Sigmoid colon (tissue), 7 donors: ENCODE measurements around the gene COL23A1. TPM values are rescaled to one million over a fixed set of nuclear protein-coding genes. Genes with fewer than 3 reads are reported as not detected.

Experiments used
- DNase-seq: peaks from one replicate; pipeline ENCODE4 v3.0.0-alpha.2; 2019
- H3K27ac ChIP-seq, 4 donors: fragments of 200-600 bp; sonication (generic); one replicate each; pipeline ENCODE4 v1.5.1; 2016 to 2019; ENCODE audit warnings: mild to moderate bottlenecking in 1 of 4
- H3K27me3 ChIP-seq, 3 donors: fragments of 200-600 bp; sonication (generic); one replicate each; pipeline ENCODE4 v1.5.1; 2019; ENCODE audit warnings: mild to moderate bottlenecking in 1 of 3
- H3K36me3 ChIP-seq, 4 donors: fragments of 200-600 bp; sonication (generic); one replicate each; pipeline ENCODE4 v1.5.1; 2016 to 2019
- H3K4me1 ChIP-seq, 4 donors: fragments of 200-600 bp; sonication (generic); one replicate each; pipeline ENCODE4 v1.5.1; 2017 to 2019
- H3K4me3 ChIP-seq, 4 donors: fragments of 200-600 bp; sonication (generic); one replicate each; pipeline ENCODE4 v1.5.1; 2017 to 2019; ENCODE audit warnings: mild to moderate bottlenecking in 2 of 4, moderate library complexity in 1 of 4
- H3K9me3 ChIP-seq, 4 donors: fragments of 200-600 bp in 3 of 4; sonication (generic) in 3 of 4; one replicate each; pipeline versions ENCODE4 v1.5.1 to v1.6.1; 2013 to 2019
- EP300 ChIP-seq, 4 donors: sonication (generic); formaldehyde crosslinking; IDR thresholded peaks; one replicate each; pipeline ENCODE4 v1.6.1; 2017; ENCODE audit warnings: antibody characterized with exemption in 4 of 4
- POLR2A ChIP-seq, 2 donors: fragments of 450-650 bp; IDR thresholded peaks; one replicate each; pipeline ENCODE4 v1.6.1; 2016; ENCODE audit warnings: antibody characterized with exemption in 2 of 2, mild to moderate bottlenecking in 2 of 2, moderate library complexity in 2 of 2
- POLR2AphosphoS5 ChIP-seq, 4 donors: sonication (generic); formaldehyde crosslinking; IDR thresholded peaks; one replicate each; pipeline ENCODE4 v1.6.1; 2017; ENCODE audit warnings: antibody characterized with exemption in 4 of 4
- WGBS, 2 donors: extraction: QIAGEN DNeasy Blood & Tissue Kit; methylation state at CpG; one replicate each; pipeline ENCODE4 v1.1.7; 2013; 5-methylcytosine and 5-hydroxymethylcytosine counted together
- intact Hi-C: fragments of 100-400 bp; cut with DNase I; formaldehyde crosslinking; loops from one replicate; pipeline ENCODE4 v1.15.1; 2023
- polyA plus RNA-seq, 3 donors: library from polyadenylated mRNA; stranded (reverse); fragments of 200-250 nt; gene quantifications; one replicate each; pipeline ENCODE4 v1.2.3, GENCODE V29; 2013
- total RNA-seq, 4 donors: library from RNA; depleted of rRNA; stranded (reverse); fragments of >200 nt; gene quantifications; one replicate each; pipeline ENCODE4 v1.1.0, GENCODE V29; 2016
- TF ChIP-seq, protein P1 (sequence below), 4 experiments: fragments of 450-650 bp in 3 of 4; fragments of 200-600 bp in 1 of 4; IDR thresholded peaks; one replicate each; pipeline ENCODE4 v1.5.1; 2016 to 2019; ENCODE audit warnings: antibody characterized with exemption in 4 of 4, mild to moderate bottlenecking in 3 of 4, moderate library complexity in 2 of 4
- donor health status: healthy with polysubstance abuse.
- donor health status: Bipolar disorder and iron deficiency.
- donor health status: healthy.

The COL23A1 gene
- total and polyA plus RNA-seq, 7 donors: 0.28 to 1.2 (median 0.57) TPM; not detected in 1

DNA sequence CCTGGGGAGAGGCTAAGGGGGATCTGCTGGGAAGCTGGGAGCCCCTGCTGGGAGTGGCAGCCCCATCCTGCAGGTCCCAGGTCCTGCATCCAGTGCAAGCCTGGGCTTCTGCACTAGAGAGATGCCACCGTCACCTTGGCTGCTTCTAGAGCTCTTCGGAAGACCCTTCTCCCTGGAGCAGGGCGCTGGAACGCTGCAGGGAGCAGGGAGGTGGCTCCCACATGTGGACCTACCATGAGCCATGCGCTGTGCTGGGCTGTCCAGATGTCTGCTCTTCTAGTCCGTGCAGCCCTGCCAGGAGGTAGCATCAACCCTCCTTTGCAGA is 266.7 kb downstream of the COL23A1 start:
- Histone ChIP-seq H3K27me3 (no peaks in the 10 kb centered on the region), H3K4me1 (peaks cover 0 to 14% (median 3%) of the 10 kb centered on the region in 4 donors), H3K36me3 (no peaks in the 10 kb centered on the region), H3K27ac (no peak overlapping the region), H3K4me3 (no peak overlapping the region), H3K9me3 (no peaks in the 10 kb centered on the region)
- intact Hi-C loops: no loop called here
- TF ChIP-seq EP300 (IDR thresholded peaks at IDR 0.05): no peak
- no peak for TF ChIP-seq POLR2A (IDR thresholded peaks at IDR 0.05)
- TF ChIP-seq, protein P1, sequence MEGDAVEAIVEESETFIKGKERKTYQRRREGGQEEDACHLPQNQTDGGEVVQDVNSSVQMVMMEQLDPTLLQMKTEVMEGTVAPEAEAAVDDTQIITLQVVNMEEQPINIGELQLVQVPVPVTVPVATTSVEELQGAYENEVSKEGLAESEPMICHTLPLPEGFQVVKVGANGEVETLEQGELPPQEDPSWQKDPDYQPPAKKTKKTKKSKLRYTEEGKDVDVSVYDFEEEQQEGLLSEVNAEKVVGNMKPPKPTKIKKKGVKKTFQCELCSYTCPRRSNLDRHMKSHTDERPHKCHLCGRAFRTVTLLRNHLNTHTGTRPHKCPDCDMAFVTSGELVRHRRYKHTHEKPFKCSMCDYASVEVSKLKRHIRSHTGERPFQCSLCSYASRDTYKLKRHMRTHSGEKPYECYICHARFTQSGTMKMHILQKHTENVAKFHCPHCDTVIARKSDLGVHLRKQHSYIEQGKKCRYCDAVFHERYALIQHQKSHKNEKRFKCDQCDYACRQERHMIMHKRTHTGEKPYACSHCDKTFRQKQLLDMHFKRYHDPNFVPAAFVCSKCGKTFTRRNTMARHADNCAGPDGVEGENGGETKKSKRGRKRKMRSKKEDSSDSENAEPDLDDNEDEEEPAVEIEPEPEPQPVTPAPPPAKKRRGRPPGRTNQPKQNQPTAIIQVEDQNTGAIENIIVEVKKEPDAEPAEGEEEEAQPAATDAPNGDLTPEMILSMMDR (IDR thresholded peaks at IDR 0.05): no peak
- TF ChIP-seq POLR2AphosphoS5 (IDR thresholded peaks at IDR 0.05): no peak
- 79 to 81% methylated on average over 6 of the region's 6 CpGs for WGBS, 2 donors
- DNase-seq: peak; percentile 47

DNA sequence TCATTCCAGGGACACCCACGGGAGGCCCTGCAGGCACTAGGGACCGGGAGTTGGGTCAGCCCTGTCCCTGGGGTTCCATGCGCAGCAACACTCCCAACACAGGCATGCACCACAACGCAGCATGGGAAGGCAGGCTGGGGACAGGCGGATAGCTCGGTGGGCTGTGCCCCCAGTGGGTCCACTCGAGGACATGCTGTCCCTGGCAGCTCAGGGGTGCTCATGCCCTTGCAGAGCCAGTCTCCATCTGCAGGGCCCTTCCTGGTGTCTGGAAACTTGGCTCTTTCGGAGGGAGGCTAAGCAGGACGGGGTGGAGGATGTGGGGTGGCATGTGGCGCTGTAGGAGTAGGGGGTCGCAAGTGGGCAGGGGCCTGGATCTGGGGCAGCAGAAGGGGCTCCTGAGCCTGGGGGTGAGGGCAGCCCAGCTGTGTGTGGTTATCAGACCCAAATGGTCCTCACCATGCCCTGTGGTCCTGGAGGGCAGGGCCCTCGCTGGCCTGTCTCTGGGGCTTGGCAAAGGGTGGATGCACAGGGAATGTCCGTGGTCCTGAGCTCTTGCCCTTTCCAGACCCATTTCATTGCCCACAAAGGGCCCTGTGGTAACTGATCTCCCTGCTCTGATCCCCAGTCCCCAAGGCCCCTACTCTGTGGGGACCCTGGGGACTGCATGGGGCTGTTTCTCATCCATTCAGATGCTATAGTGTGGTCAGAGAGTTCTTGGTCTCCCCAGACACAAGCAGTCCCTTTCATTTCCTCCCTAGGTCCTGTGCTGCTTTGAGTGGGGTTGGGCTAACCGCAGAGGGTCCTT is 267.3 kb downstream of the COL23A1 start:
- Histone ChIP-seq H3K9me3 (no peaks in the 10 kb centered on the region), H3K4me1 (peaks cover 0 to 14% (median 3%) of the 10 kb centered on the region in 4 donors), H3K27ac (no peak overlapping the region), H3K36me3 (no peaks in the 10 kb centered on the region), H3K4me3 (no peak overlapping the region), H3K27me3 (no peaks in the 10 kb centered on the region)
- 80 to 87% methylated on average over 14 of the region's 14 CpGs for WGBS, 2 donors
- intact Hi-C loops: no loop called here
- peak; percentile 53 for DNase-seq
- TF ChIP-seq, protein P1 (IDR thresholded peaks at IDR 0.05): no peak
- TF ChIP-seq POLR2AphosphoS5 (IDR thresholded peaks at IDR 0.05): no peak
- no peak for TF ChIP-seq POLR2A (IDR thresholded peaks at IDR 0.05)
- no peak for TF ChIP-seq EP300 (IDR thresholded peaks at IDR 0.05)

DNA sequence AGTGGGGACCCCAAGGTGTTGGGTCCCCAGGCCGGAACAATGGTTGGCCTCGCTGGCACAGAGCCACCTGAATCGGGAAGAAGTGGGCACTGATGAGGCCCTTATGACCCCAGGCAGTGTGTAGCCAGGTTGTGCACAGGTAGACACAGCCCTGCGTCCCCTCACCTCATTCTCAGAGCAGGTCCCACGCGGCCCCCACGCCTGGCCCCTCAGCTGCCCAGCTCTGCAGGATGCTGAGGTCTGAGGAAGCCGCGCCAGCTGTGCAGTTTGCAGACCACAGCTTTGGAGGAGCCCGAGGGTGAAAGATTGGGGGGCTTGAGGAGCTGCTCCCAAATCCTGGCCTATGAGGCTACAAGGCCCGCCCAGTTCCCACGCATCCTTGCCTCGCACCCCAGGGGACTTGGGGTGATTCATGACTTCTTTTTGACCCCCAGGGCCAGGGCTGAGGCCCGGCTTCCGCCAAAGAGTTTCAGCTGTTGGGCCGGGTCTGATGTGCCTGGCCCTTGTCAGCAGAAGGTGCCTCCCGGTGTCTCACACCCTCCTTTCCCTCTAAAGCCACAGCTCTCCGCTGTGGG is 269.8 kb downstream of the COL23A1 start:
- Histone ChIP-seq H3K4me1 (no peaks in the 10 kb centered on the region), H3K27ac (no peak overlapping the region), H3K4me3 (no peak overlapping the region), H3K36me3 (no peaks in the 10 kb centered on the region), H3K9me3 (no peaks in the 10 kb centered on the region), H3K27me3 (no peaks in the 10 kb centered on the region)
- 77 to 80% methylated on average over 18 of the region's 18 CpGs for WGBS, 2 donors
- peak; percentile 48 for DNase-seq
- intact Hi-C loops: no loop called here
- TF ChIP-seq EP300 (IDR thresholded peaks at IDR 0.05): no peak
- TF ChIP-seq POLR2A (IDR thresholded peaks at IDR 0.05): no peak
- TF ChIP-seq POLR2AphosphoS5 (IDR thresholded peaks at IDR 0.05): no peak
- TF ChIP-seq, protein P1 (IDR thresholded peaks at IDR 0.05): no peak

DNA sequence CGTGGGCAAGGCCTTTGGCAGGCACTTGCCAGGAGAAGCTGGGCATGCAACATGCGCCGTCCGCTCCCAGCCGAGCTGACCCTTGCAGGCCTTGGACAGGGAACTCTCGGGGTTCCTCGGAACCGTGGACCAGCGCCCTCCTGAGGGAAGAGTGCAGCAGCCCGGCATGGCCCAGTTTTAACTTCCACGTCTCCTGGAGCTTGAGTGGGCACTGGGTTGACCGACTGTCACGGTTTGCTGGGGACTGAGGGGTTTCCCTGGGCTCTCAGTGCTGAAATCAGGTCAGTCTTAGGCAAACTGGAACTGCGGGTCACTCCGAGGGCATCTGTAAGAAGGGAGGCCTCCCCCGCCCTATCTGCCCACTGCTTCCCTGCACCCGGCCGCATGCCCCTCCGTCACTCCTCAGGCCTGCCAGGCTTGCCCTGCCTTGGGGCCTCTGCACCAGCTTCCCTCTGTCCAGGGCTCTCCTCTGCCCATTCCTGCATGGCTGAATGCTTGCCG is 270.6 kb downstream of the COL23A1 start:
- H3K4me1 ChIP-seq: no peaks in the 10 kb centered on the region
- no peaks in the 10 kb centered on the region for H3K27me3 ChIP-seq
- WGBS, 2 donors: 91 to 92% methylated on average over 20 of the region's 20 CpGs
- TF ChIP-seq EP300 (IDR thresholded peaks at IDR 0.05): no peak
- TF ChIP-seq, protein P1 (IDR thresholded peaks at IDR 0.05): no peak
- TF ChIP-seq POLR2AphosphoS5 (IDR thresholded peaks at IDR 0.05): no peak
- TF ChIP-seq POLR2A (IDR thresholded peaks at IDR 0.05): no peak
- H3K27ac ChIP-seq: no peak overlapping the region
- intact Hi-C loops: no loop called here
- H3K4me3 ChIP-seq: no peak overlapping the region
- H3K9me3 ChIP-seq: no peaks in the 10 kb centered on the region
- no peaks in the 10 kb centered on the region for H3K36me3 ChIP-seq
- DNase-seq: peak; percentile 59
